Muscle layer of duodenum (tissue), 2 donors: ENCODE data around the gene DMD.
"Not testable (repeated sequence)": the region's sequence is repeated elsewhere in the genome, so short reads cannot be mapped to it uniquely, and the experiment has no call there.

Experiments
- H3K27ac ChIP-seq: one replicate; pipeline ENCODE4 v1.7.0; 2013; ENCODE audit warnings: mild to moderate bottlenecking, low read length
- H3K27me3 ChIP-seq: one replicate; pipeline ENCODE4 v1.7.0; 2013; ENCODE audit warnings: low read depth, mild to moderate bottlenecking, control low read depth, low read length
- H3K36me3 ChIP-seq, 2 donors: one replicate each; pipeline ENCODE4 v1.7.0; 2013; ENCODE audit warnings: low read length in 2 of 2, control low read depth in 1 of 2, mild to moderate bottlenecking in 1 of 2; ENCODE audit not compliant: insufficient read depth in 2 of 2, control insufficient read depth in 1 of 2
- H3K4me1 ChIP-seq, 2 donors: one replicate each; pipeline ENCODE4 v1.7.0; 2013; ENCODE audit warnings: low read length in 2 of 2, mild to moderate bottlenecking in 2 of 2, control low read depth in 1 of 2, moderate library complexity in 1 of 2; ENCODE audit not compliant: insufficient read depth in 2 of 2, control insufficient read depth in 1 of 2
- H3K4me3 ChIP-seq, 2 donors: one replicate each; pipeline ENCODE4 v1.7.0; 2013; ENCODE audit warnings: low read length in 2 of 2, low read depth in 1 of 2, mild to moderate bottlenecking in 1 of 2
- H3K9me3 ChIP-seq, 2 donors: one replicate each; pipeline ENCODE4 v1.7.0; 2013; ENCODE audit warnings: low read length in 2 of 2, control low read depth in 1 of 2, mild to moderate bottlenecking in 1 of 2; ENCODE audit not compliant: control insufficient read depth in 1 of 2
- donor health status: healthy.

Gene DMD

DNA sequence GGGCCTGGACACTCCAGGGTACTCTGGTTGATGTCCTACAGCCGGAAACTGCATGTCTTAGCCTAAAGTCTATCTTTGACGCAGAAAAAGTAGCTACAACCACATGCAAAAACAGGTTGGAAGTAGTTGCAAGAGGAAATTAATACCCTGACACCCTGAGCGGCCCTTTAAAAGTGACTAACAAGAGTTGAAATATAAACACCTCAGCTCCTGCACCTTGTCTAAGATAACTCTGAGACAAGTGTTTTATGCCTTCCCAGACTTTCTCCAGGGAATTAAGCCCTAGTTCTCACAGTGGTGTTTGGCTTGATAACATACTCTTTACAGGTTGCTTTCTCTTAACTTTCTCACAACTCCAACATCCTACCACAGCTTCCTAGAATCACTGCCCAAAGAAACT, 943.1 kb downstream of the DMD start:
- H3K27ac ChIP-seq: no peak overlapping the region
- no peaks in the 10 kb centered on the region for H3K36me3 ChIP-seq
- peaks cover 0 to 11% of the 10 kb centered on the region in 2 donors for H3K4me1 ChIP-seq
- no peaks in the 10 kb centered on the region for H3K27me3 ChIP-seq
- H3K4me3 ChIP-seq: no peak overlapping the region
- no peaks in the 10 kb centered on the region for H3K9me3 ChIP-seq

- H3K27ac ChIP-seq: no peak overlapping the region
- peaks cover 0 to 11% of the 10 kb centered on the region in 2 donors for H3K4me1 ChIP-seq
- no peak overlapping the region for H3K4me3 ChIP-seq
- H3K9me3 ChIP-seq: no peaks in the 10 kb centered on the region
- no peaks in the 10 kb centered on the region for H3K27me3 ChIP-seq
- no peaks in the 10 kb centered on the region for H3K36me3 ChIP-seq
These were observed 943.6 kb downstream of the DMD start for GRCh38 chrX:32267796-32268195.

DNA sequence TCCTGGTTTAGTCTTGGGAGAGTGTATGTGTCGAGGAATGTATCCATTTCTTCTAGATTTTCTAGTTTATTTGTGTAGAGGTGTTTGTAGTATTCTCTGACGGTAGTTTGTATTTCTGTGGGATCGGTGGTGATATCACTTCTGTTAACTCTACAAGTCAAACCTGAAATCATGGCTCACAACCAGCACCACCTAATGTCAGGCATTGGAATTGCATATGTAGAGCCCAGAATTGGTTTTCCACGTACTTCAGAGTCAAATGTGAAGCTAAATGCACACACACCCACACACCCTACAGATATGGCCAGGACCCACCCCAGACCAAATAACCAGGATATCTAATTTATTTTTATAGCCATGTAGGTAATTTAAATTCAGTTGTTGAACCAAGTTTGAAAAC, 964.7 kb downstream of the DMD start:
- H3K27me3 ChIP-seq, H3K4me1 ChIP-seq, H3K27ac ChIP-seq, H3K36me3 ChIP-seq, H3K4me3 ChIP-seq, H3K9me3 ChIP-seq: not testable (repeated sequence)

GRCh38 chrX:32195611-32196010, 1015.7 kb downstream of the DMD start:
- Histone ChIP-seq H3K4me1 (no peaks in the 10 kb centered on the region), H3K36me3 (no peaks in the 10 kb centered on the region), H3K4me3 (no peak overlapping the region), H3K27ac (no peak overlapping the region), H3K9me3 (no peaks in the 10 kb centered on the region), H3K27me3 (no peaks in the 10 kb centered on the region)

DNA sequence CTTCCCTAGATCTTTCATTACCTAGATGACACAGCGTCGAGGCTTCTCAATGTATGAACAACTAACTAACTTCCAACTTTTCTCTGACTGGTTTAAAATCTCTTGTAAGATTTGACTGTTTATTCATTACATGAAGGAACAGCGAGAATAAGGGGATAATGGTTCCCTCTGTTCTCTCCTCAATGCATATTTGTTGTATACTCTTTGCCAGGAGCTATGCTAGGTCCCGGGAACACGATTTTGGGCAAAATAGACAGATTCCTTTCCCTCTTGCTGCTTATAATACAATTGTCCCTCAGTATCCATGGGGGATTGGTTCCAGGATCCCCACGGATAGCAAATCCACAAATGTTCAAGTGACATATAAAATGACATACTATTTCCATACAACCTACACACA, 1020.0 kb downstream of the DMD start:
- H3K27me3 ChIP-seq: no peaks in the 10 kb centered on the region
- no peak overlapping the region for H3K4me3 ChIP-seq
- no peaks in the 10 kb centered on the region for H3K4me1 ChIP-seq
- H3K36me3 ChIP-seq: no peaks in the 10 kb centered on the region
- H3K9me3 ChIP-seq: no peaks in the 10 kb centered on the region
- no peak overlapping the region for H3K27ac ChIP-seq

DNA sequence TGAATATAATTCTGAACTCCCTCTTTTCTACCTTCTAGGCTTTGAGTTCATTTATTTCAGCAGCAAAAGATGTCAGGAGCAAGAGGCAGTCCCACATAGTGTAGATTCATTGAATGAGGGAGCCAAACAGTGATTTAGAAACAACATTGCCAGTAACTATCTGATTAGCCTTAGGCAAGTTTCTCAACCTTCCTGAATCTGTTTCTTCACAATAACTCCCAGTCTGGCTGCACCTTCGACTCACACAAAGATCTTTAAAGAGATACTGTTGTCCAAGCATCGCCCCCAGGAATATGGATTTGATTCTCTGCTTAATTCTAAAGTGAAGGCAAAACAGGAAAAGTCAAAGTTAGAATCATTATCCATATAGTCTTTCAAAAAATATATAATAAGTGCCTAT, 1026.2 kb downstream of the DMD start:
- no peaks in the 10 kb centered on the region for H3K36me3 ChIP-seq
- no peaks in the 10 kb centered on the region for H3K4me1 ChIP-seq
- no peaks in the 10 kb centered on the region for H3K27me3 ChIP-seq
- H3K27ac ChIP-seq: no peak overlapping the region
- no peak overlapping the region for H3K4me3 ChIP-seq
- H3K9me3 ChIP-seq: no peaks in the 10 kb centered on the region

DNA sequence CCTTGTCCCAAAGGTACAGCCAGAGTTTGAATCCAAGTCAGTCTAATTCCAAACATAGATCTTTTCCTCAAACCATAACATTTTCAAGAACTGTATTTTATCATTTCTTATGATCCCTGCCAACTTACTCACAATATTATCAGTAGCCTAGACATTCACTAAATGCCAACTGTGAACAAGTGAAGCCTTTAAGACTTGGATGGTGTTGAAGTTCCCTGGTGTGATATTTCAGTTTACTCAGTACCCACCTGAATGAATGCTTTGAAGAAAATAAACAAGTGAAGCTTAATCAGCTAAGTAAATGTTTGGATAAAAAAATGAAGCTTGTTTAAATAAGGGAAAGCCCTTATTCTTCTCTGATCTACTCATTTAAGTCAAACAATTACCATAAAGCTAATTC, 1028.3 kb downstream of the DMD start:
- H3K27ac ChIP-seq: no peak overlapping the region
- H3K9me3 ChIP-seq: no peaks in the 10 kb centered on the region
- H3K4me3 ChIP-seq: no peak overlapping the region
- H3K36me3 ChIP-seq: no peaks in the 10 kb centered on the region
- H3K27me3 ChIP-seq: no peaks in the 10 kb centered on the region
- no peaks in the 10 kb centered on the region for H3K4me1 ChIP-seq

GRCh38 chrX:32176510-32176909, 1034.8 kb downstream of the DMD start:
- Histone ChIP-seq H3K4me1 (no peaks in the 10 kb centered on the region), H3K36me3 (no peaks in the 10 kb centered on the region), H3K9me3 (no peaks in the 10 kb centered on the region), H3K27me3 (no peaks in the 10 kb centered on the region), H3K27ac (no peak overlapping the region), H3K4me3 (no peak overlapping the region)

DNA sequence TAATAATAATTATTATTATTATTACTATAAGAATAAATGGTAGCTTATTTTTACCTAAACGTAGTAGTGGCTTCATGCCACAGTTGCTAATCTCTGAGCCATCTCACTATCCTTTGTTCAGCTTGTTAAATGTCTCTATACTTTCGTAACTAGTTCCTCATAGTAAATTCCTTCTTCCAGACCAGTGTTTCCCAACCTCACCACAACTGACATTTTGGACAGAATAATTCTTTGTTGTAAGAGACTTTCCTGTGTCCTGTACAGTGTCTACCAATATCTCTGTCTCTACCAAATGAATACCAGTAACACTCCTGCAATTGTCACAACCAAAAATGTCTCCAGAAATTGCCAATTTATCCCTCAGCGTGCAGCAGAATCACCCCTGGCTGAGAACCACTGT, 1040.9 kb downstream of the DMD start:
- H3K4me1 ChIP-seq: no peaks in the 10 kb centered on the region
- H3K36me3 ChIP-seq: no peaks in the 10 kb centered on the region
- H3K9me3 ChIP-seq: no peaks in the 10 kb centered on the region
- no peaks in the 10 kb centered on the region for H3K27me3 ChIP-seq
- no peak overlapping the region for H3K27ac ChIP-seq
- no peak overlapping the region for H3K4me3 ChIP-seq

- Histone ChIP-seq H3K4me3 (no peak overlapping the region), H3K27ac (no peak overlapping the region)
These were observed 1056.2 kb downstream of the DMD start for GRCh38 chrX:32155044-32155638.

DNA sequence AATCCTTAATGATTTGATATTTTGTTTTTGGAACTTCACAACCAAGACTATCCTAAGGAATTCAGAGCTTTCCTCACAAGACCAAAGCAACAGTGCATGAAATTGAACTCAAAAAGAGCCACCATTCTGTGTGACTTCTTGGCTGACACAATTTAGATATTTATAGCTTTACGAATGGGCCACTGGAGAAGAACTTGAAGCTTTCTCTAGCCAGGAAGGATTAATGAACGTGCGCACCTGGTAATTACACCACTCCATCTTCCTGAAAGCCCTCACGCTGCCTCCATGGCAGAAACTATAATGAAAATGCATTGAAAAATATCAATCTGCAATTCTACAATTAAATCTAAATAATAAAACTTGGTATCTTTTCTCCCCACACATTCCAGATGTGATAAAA, 1057.8 kb downstream of the DMD start:
- H3K4me3 ChIP-seq: no peak overlapping the region
- peaks cover 0 to 3% of the 10 kb centered on the region in 2 donors for H3K4me1 ChIP-seq
- no peak overlapping the region for H3K27ac ChIP-seq
- no peaks in the 10 kb centered on the region for H3K9me3 ChIP-seq
- H3K27me3 ChIP-seq: no peaks in the 10 kb centered on the region
- H3K36me3 ChIP-seq: no peaks in the 10 kb centered on the region

More at GRCh38 chrX:32155044-32155638, 1056.2 kb downstream of the DMD start:
- peaks cover 0 to 3% of the 10 kb centered on the region in 2 donors for H3K4me1 ChIP-seq
- H3K36me3 ChIP-seq: no peaks in the 10 kb centered on the region
- H3K27me3 ChIP-seq: no peaks in the 10 kb centered on the region
- H3K9me3 ChIP-seq: no peaks in the 10 kb centered on the region

- no peaks in the 10 kb centered on the region for H3K27me3 ChIP-seq
- no peaks in the 10 kb centered on the region for H3K9me3 ChIP-seq
- no peaks in the 10 kb centered on the region for H3K36me3 ChIP-seq
- peaks cover 0 to 3% of the 10 kb centered on the region in 2 donors for H3K4me1 ChIP-seq
- H3K27ac ChIP-seq: no peak overlapping the region
- H3K4me3 ChIP-seq: no peak overlapping the region
These were observed 1061.2 kb downstream of the DMD start for GRCh38 chrX:32150141-32150540.
